Ammon's horn (tissue), 1 donor: ENCODE data around the gene DUSP18.
A peak's percentile ranks its signal among the peaks of the same experiment; 100 is the strongest.
"Not testable (repeated sequence)": the region's sequence is repeated elsewhere in the genome, so short reads cannot be mapped to it uniquely, and the experiment has no call there.

Experiments
- DNase-seq: peaks from one replicate; pipeline ENCODE4 v3.0.0-alpha.2; 2016; ENCODE audit warnings: low spot score

DUSP18 gene

DNA sequence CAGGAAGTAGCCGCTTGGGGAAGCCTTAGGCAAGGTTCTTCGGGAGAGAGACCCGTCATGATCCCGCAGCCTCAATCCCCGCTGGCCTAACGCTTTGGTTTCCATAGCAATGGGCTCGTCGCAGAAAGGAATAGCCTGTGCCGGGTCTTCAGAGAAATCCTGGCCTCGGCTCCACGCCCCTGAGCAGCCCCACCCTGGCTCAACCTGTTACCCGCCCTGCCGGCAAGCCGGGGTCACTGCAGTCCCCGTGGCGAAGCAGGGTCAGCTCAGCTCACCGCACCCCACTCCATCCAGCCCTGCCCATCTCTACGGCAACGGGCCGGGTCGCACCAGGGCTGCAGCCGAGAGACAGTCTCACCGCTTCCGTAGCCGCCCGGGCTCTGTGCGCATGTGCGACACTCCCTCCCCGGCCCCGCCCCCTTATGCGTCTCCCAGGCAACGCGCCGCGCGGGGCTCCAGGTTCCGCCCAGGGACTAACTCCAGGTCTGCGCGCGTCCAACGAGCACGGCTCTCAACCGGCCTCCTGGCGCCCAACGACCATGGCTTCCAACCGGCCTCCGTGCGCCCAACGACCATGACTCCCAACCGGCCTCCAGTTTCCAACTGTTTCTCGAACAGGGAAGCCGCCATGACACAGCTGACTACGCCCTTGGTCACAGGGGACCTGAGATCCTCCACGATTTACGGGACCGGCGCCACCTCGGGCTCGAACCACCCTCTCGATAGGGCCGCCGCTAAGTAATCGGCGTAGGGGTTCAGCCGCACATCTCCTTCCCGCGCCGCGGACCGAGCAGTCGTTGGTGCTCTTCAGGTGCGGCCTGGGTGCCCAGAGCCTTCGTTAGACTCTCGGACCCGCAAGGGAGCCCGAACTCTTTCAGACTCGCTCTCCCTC is at the start of gene DUSP18:
TSS of gene DUSP18 (minus strand) at position 382 of the 892 bp plus-strand sequence. CDS start 3,872 bp downstream, outside the sequence.
- DNase-seq: peak; percentile 94

DNA sequence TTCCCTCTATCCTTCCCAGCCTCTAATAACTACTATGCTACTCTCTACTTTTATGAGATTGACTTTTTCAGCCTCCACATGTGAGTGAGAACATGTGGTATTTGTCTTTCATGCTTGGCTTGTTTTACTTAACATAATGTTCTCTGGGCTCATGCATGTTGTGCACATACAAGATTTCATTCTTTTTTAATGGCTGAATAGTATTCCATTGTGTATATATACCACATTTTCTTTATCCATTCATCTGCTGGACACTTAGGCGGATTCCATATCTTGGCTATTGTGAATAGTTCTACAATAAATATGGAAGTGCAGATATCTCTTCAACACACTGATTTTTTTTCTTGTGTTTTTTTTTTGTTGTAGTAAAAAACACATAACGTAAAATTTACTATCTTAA is 46.4 kb upstream of the DUSP18 start:
- no peak for DNase-seq

DNA sequence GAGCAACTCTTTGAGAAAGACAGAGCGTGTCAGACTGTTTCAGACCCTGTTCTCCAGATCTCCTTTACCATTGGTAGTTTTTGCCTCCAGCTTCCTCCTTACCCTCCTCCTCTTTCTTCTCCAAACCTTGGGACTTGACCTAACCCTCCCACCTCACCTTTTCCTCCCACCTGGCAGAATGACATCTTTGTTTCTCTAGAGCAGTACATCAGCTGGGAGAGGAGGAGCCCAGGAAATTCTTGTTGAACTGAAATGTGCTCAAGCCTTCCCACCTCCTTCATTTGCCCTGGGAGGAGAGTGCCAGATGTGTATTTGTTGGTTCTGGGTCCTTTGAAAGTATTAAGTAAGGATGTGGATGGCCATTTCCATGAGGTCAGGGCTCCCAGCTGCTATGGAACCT is 44.4 kb upstream of the DUSP18 start:
- DNase-seq: no peak

DNA sequence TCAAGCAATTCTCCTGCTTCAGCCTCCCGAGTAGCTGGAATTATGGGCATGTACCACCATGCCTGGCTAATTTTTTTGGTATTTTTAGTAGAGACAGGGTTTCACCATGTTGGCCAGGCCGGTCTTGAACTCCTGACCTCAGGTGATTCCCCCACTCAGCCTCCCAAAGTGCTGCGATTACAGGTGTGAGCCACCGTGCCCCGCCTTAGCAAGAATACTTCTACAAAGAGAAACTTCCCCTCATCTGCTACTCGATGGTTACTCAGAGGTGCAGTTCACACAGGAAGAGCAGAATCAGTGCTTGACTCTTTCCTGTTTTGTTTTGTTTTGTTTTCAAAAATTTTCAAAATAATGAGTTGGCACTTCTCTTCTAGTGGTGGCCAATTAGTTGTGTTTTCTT is 42.3 kb upstream of the DUSP18 start:
- DNase-seq: not testable (repeated sequence)

DNA sequence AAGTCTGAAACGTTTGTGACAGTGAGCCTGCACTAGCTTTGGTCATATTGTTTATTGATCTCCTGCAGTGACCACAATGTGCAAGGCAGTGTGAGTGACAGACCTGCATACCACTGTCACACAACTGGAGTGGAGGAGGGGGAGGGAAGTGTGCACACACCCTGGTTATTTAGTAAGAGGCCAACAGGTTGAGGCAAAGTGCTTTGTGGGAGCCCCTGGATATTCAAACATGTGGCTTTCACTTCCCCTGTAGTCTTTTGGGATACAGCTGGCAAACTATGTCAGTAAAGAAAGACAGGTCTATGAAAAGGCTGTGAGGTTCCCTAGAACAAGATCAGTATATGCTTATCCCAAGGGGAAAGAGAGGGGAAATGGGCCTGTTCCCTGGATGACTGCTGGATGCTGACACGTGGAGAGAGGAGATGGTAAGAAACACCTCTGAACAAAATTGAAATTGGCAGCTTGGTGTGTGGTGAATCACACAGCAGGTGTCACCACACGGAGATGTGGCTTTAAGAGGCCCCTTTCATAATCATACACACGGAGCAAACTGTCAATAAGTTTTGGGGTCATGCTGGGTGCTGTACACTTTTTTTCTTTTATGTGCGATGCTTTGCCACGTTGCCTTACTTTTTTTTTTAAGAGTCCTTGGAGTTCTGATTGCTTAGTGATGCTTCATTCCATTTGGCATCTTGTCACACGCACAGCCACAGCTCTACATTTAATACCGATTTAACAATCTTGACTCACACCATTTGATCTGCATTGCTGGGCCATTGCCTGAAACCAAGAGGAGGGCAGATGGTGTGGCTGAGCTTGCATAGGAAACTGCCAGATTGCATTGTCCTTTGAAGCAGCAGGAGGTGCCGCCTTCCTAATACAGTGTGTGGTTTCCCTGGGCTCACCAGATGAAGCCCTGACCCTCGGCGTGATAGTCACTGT is 38.3 kb upstream of the DUSP18 start:
- DNase-seq: peak; percentile 65

DNA sequence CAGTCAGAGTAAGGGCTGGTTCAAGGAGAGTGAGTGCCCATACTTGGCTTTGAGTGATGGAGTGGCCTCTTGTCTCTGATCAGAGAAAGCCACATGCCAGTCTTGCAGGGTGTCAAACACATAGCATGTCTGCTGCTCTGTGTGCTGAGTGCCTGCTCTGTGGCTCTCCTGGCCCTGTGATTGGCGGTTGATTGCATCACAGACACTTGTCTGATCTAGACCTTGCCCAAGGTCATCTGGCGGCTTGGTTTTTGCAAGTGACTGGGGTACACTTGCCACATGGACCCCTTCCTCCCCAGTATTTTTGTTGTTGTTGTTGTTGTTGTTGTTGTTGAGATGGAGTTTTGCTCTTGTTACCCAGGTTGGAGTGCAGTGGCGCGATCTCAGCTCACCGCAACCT is 37.3 kb upstream of the DUSP18 start:
- DNase-seq: no peak

DNA sequence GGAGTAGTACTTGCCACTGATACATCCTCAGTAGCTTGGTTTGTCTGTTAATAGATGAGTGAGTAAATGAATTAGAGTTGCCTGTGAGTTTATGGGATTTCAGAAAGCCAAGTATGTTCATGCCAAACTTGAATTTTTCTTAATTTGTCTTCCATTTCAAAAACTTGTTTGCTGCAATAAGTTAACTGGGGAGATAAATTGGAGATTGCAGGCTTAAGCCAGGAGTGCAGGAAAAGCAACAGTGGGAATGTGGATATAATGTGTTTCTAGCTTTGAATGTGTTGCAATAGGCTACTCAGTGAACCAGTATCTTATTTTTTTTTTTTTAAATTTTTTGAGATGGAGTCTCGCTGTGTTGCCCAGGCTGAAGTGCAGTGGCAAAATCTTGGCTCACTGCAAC is 35.2 kb upstream of the DUSP18 start:
- no peak for DNase-seq

DNA sequence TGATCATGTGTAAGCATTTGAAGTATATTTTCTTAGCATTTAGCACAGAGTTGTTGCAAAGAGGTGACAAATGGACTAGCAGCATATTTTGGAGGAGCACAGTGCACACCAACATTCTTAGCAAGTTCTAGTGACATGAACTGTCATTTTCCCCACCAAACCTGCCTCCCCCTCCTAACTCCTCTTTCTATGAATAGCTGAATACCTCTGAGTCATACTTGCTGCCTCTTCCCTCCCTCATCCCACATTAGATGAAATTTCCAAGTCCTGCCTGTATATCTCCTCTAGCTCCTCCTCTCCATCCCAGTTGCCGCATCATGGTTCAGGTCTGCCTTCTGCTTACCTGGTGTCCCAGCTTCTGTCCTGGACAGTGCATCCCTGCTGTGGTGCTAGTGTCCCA is 34.2 kb upstream of the DUSP18 start:
- peak; percentile 67 for DNase-seq

DNA sequence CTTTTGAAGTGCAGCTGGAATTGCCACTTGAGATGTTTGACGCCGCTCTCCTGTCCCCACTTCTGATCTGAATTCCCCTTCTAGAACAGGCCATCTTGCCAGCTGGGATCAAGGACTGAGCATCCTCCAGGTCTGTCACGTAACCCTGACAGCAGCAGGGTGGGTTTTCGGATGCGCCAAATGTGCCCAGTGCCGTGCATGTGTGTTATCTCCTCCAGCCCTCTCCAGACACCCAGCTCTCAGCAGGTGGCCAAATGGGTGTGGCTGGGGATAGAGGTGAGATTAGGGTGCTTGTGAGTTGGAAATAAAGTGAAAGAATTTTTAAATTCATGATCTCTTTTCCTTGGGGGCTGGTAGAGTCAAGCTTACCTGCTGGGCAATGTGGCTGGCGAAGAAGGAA is 30.3 kb upstream of the DUSP18 start:
- no peak for DNase-seq

DNA sequence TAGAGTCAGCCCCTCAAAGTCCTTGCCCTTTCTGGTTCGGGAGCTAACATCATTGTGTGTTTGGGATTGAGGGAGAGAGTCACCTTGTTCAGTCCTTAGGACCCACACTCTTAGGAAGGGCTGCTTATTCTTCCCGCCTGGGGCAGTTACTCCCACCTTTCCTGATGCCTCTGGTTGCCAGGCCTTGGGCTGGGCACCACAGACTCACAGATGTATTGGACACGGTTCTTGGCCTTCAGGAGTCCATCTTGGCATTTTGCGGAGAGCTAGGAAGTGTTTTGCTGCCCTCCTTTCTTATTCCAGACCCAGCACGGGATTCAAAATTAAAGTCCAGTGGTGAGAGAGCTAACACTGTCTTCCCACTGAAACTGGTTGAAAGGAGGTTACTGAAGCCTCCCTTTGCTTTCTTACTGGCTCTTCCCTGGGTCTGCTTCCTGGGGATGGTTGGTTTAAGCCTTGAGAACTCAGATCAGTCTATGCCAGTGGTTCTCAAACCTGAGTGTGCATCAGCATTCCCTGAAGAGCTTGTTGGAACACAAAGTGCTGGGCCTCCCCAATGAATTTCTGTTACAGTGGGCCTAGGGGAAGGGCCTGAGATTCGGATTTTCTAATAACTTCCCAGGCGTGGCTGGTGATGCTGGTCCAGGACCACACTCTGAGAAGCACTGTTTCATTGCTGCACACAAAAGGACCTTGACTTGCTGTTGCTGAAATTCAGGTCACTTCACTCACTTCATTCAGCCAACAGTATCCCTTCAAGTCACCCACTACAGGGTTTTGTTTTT is 28.4 kb upstream of the DUSP18 start:
- DNase-seq: no peak

DNA sequence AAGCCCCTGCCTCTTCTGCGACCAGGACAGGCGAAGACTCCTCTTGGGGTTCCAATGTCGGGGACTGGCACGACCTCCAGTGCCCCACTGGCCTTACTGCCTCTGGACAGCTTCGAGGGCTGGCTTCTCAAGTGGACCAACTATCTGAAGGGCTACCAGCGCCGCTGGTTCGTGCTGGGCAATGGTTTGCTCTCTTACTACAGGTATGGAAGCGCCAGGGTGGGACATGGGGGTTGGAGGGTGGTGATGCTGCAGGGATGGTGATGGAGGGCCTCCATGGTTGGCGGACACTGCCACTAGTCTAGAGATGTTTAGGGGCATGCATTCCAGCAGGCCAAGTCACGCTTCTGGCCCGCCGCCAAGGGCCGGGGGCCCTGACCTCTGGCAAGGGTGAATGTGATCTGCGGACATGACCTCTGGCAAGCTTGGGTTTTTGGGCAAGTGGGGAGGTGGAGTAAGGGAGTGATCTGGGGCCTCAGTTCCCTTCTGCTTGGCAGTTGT is 27.7 kb upstream of the DUSP18 start:
- DNase-seq: no peak

DNA sequence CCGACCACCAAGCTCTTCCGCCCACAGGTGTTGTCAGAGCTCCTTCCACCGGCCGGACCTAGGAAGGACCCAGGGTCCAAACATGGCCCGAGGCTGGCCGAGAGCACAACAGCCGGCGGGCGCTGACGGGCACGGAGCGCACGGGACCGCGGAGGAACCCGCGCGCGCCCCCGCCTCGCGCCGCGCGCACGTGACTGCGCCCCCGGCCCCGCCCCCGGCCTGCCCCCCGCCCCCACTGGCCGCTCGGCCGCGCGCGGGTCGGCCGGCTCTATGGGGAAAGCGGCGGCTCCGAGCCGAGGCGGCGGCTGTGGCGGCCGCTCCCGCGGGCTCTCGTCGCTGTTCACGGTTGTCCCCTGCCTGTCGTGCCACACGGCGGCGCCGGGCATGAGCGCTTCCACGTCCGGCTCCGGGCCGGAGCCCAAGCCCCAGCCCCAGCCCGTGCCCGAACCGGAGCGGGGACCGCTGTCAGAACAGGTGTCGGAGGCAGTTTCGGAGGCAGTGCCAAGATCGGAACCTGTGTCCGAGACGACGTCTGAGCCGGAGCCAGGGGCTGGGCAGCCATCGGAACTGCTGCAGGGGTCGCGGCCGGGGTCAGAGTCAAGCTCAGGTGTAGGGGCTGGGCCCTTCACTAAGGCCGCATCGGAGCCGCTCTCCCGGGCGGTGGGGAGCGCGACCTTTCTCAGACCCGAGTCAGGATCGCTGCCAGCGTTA is 27.1 kb upstream of the DUSP18 start, which contains the start of gene OSBP2:
TSS of gene OSBP2 (plus strand) at position 235 of the 711 bp plus-strand sequence. CDS start at position 271, 36 bp downstream.
- peak; percentile 54 for DNase-seq

DNA sequence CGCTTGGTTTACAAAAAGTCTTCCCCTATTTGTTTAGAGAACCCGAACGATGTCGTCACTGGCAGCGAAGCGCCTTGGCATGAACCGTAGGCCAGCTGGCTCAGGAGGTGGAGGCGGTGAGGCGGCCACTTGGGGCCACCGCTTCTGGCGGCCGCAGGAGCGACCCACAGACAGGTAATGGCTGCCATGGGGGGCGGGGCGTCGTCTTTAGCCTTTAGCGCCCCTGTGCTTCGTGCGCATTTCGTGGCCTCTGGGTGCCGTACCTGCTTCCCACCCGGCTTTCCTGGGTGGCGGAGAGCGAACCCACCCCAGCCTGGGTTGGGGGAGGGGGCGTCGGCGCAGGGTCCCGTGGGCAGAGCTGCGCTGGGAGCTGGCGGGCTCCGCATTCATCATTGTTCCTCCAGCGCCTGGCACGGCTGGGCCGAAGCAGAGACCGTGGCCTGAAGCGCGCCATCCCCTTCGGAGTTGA is 26.5 kb upstream of the DUSP18 start:
- peak; percentile 72 for DNase-seq

DNA sequence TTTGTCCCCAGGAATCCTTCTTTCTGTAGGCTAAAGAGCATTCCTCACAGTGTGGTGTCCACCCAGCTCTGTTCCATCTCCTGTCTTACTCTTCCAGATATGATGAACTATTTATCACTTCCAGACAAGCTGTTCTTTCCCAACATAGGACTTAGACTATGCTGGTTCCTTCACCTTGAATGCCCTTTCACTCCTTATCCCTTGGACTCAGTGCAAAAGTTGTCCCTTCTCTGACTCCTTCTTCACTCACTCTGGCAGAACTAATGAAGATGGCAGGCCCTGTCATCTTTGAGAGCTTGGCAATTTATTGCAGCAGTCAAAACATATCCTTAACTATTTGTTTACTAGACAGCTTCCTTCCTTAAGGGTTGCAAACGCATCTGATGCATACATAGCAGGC is 23.5 kb upstream of the DUSP18 start:
- DNase-seq: no peak

DNA sequence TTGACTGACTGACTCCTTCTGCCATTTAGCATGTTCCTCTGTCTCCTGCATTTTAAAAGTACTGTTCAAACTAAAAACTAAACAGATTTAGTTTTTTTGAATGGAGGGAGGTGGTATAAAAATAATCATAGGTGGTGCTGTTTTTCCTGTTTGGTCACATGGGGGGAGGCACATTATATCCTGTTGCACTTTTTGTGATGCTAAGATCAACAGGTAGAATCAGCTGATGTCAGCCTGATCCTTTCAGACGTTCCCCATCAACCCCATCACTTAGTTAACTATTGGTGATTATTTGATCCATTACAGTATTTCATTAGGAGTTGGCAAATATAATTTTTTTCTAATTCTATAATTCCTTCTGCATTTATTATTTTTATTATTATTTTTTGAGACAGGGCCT is 21.9 kb upstream of the DUSP18 start:
- DNase-seq: no peak

DNA sequence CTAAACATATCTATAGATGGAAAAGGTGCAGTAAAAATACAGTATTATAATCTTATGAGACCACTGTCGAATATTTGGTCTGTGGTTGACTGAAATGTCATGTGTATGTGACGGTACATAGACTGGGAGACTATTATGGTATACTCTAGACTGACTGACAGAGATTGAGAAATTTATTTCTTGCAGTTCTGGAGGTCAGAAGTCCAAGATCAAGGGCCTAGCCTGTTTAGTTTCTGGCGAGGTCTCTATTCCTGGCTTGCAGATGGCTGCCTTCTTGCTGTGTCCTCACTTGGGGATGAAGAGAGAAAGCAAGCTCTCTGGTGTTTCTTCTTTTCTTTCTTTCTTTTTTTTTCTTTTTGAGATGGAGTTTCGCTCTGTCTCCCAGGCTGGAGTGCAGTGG is 19.7 kb upstream of the DUSP18 start:
- DNase-seq: no peak

DNA sequence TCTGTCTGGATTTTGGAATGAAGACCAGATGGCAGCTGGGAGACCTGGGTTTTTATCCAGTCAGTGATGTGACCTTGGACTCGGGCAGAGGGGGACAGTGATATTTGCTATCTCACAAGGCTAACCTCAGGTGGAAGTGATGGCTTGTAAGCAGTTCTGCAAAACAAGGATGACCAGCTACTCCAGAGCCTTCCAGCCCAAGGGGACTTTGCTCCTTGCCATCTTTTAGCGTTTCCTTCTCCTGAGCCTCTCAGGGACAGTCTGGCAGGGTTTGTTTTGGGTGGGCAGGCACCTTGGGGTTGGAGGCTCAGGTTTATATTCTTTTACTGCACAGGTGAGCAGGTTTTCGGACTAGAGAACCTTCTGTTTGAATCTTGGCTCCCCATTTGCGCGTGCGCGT is 17.5 kb upstream of the DUSP18 start:
- DNase-seq: no peak

DNA sequence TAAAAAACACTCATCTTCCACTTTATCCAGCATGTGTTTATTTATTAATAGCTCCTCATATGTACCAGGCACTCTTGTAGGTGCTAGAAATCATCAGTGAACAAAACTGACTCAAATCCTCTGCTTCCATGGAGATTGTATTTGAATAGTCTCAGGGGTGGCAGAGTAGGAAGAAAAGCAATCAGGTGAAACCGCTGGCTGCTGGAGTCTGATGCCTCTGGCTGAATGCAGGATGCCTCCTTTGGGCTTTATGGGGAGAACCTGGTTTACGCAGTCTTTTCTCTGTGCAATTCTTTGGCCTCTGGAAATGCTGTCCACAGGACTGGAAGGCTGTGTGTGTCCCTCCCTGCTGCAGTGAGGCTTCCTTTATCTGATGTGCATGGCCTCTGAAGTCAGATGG is 14.2 kb upstream of the DUSP18 start:
- no peak for DNase-seq

DNA sequence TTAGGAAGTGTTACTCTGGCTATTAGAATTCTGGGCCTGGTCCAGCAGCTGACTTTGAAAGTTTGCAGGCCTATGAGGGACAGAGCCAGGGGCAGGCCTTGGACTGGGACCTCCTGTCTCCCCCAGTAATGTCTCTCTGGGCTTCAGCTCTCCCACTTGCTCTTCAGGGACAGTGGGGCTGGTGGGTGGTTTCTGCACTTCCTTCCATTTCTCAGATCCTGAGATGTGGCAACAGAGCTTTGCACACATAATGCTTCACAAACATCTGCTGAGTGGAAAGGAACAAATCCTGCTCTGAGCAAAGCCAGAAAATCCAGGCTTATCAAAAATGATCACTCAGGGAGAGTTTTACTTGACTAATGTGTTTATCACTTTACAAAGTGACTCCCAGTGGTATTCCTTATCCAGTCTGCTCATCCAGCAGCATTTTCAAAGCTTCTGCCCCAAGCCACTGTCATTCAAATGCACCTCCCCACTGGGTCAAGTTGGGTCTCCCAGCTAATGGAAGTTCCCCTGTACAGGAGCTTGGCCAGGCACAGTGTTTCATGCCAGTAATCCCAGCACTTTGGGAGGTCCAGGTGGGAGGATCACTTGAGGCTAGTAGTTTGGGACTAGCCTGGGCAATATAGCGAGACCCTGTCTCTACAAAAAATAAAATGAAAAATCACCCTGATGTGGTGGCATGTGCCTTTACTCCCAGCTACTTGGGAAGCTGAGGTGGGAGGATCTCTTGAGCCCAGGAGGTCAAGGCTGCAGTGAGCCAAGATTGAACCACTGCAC is 13.5 kb upstream of the DUSP18 start:
- DNase-seq: peak; percentile 47
